Measurements from ENCODE around the gene ZSWIM8. TPM values are rescaled to one million over a fixed set of nuclear protein-coding genes. Genes with fewer than 3 reads are reported as not detected.
A peak's percentile ranks its signal among the peaks of the same experiment; 100 is the strongest.

The ZSWIM8 gene
- polyA plus RNA-seq, 3 donors: 79.7 to 97.8 (median 91.1) TPM

DNA sequence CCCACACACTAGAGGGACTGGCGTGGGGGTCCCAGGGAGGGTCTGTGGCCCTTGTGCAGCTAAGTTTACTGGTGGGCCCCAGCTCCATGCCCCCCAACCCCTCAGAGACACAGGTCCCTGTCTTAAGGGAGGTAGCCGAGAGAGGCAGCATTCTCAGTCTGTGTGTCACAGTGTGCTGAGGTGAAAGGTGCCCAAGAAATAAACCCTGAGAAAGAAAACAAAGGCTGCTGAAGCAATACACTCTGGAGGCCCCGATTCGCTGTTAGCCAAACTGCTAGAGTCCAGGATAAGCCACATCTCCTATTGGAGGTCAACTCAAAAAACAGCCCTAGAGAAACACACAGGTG lies 54.6 kb downstream of the ZSWIM8 start:
- DNase-seq (ENCODE audit: low read depth in 3 of 3, low spot score in 2 of 3): no peak

- DNase-seq (ENCODE audit: low read depth in 3 of 3, low spot score in 2 of 3): no peak
Measured at GRCh38 chr10:73840403-73841060, 55.1 kb downstream of the ZSWIM8 start.

DNA sequence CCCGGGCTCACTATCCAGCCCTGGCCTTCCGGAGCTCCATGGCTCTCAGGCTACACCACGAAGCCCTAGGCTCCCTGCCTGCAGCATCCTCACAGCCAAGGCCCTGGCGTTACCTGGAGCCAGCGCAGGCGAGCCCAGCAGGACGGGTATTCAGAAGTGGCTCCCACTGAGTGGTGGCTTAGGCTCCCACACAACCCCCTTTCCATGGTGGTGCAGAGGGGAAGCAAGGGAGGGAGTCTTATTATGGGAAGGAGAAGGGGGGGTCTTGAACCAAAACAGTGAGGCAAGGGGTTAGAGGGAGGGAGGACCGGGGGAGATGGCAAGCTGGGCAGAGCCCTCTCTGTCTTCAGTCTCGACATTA lies 55.6 kb downstream of the ZSWIM8 start:
- DNase-seq (ENCODE audit: low read depth in 3 of 3, low spot score in 2 of 3): no peak

GRCh38 chr10:73841526-73842285 lies 56.3 kb downstream of the ZSWIM8 start:
- no peak for DNase-seq (ENCODE audit: low read depth in 3 of 3, low spot score in 2 of 3)

GRCh38 chr10:73842349-73842748 lies 56.9 kb downstream of the ZSWIM8 start:
- no peak for DNase-seq (ENCODE audit: low read depth in 3 of 3, low spot score in 2 of 3)

GRCh38 chr10:73843261-73843660 lies 57.9 kb downstream of the ZSWIM8 start:
- DNase-seq (ENCODE audit: low read depth in 3 of 3, low spot score in 2 of 3): no peak

DNA sequence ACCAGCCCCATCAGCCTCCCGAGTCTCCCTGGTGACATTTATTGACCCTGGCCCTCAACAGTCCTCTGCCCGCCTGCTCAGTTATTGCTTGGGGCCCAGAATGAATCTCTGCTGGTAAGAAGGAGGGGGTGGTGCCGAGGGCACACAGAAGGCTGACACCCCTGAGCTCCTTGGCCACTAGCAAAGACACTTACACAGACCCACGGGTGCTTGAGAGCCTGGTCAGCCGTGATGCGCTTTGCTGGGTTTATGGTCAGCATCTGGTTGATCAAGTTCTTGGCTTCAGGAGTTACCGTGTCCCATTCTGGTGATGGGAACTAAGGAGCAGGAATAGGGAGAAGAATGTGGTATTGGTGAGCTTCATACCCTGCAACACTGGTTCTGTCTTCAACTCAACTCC lies 61.6 kb downstream of the ZSWIM8 start:
- DNase-seq (ENCODE audit: low read depth in 3 of 3, low spot score in 2 of 3): no peak

DNA sequence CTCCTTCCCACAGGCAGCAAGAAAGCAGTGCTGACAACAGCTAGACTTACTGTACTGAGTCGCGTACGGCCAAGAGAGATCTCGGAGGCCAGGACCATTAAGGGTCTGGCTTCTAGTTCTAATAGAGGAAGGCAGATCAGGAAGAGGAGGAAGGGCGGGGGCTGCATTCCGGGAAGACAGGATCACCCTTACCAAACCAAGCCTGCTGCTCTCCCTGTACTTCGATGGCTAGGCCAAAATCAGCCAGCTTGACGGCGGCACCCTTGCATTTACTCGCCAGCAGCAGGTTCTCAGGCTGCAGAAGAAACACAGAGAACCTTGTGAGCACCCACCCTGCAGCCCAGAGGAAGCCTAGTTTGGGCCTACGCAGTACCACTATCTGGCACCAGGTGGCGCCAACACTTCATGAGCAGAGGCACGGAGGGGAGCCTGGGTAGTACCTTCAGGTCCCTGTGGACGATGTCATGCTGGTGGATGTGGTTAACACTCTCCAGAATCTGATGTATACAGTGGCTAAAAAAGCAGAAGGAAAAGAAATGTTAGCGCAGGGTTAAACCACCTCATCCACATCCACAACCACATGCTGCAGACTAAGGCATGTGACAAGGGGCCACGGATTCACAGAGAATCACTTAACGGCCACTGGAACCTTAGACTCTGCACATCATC lies 63.5 kb downstream of the ZSWIM8 start:
- DNase-seq (ENCODE audit: low read depth in 3 of 3, low spot score in 2 of 3): peak; percentile 45 to 51 (median 48)

DNA sequence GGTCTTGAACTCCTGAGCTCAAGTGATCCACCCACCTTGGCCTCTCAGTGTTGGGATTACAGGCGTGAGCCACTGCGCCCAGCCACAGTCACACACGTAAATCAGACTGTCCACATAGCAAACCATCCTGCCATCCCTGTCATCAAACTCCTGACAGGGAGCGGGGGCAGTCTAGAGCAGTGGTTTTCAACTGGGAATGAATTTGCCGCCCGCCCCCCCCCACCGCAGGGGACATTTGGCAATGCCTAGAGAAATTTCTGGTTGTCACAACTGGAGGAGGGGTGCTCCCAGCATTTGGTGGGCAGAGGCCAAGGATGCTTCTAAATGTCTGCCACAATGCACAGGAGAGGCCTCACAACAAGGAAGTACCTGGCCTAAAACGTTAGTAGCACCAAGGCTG lies 64.8 kb downstream of the ZSWIM8 start:
- DNase-seq (ENCODE audit: low read depth in 3 of 3, low spot score in 2 of 3): no peak

GRCh38 chr10:73850863-73851461 lies 65.6 kb downstream of the ZSWIM8 start:
- DNase-seq (ENCODE audit: low read depth in 3 of 3, low spot score in 2 of 3): no peak

Other genes starting within 250 kb of the ZSWIM8 start
- 10 to 100 TPM; 35.5 to 40.3 (median 35.8) TPM for gene USP54, start 194.3 kb upstream of the ZSWIM8 start, polyA plus RNA-seq (ENCODE audit: insufficient read length in 3 of 3)
- 1 to 10 TPM; 5.0 to 6.3 (median 5.2) TPM for gene MYOZ1, start 144.1 kb upstream of the ZSWIM8 start, polyA plus RNA-seq (ENCODE audit: insufficient read length in 3 of 3)
- under 1 TPM; 0.24 to 0.46 (median 0.25) TPM for gene SYNPO2L, start 129.6 kb upstream of the ZSWIM8 start, polyA plus RNA-seq (ENCODE audit: insufficient read length in 3 of 3)
- gene AGAP5, start 87.5 kb upstream of the ZSWIM8 start, polyA plus RNA-seq (ENCODE audit: insufficient read length in 3 of 3): 10 to 100 TPM in 1 of 3 donors, 1 to 10 TPM in 2; 8.2 to 10.1 (median 8.7) TPM
- 10 to 100 TPM; 64.5 to 70.6 (median 67.7) TPM for gene SEC24C, start 41.2 kb upstream of the ZSWIM8 start, polyA plus RNA-seq (ENCODE audit: insufficient read length in 3 of 3)
- 10 to 100 TPM; 47.1 to 51.8 (median 50.2) TPM for gene CHCHD1, start 3.6 kb upstream of the ZSWIM8 start, polyA plus RNA-seq (ENCODE audit: insufficient read length in 3 of 3)
- 10 to 100 TPM; 31.5 to 32.4 (median 32.0) TPM for gene NDST2, start 26.0 kb downstream of the ZSWIM8 start, polyA plus RNA-seq (ENCODE audit: insufficient read length in 3 of 3)
- gene CAMK2G, start 88.9 kb downstream of the ZSWIM8 start, polyA plus RNA-seq (ENCODE audit: insufficient read length in 3 of 3): 10 to 100 TPM; 19.8 to 22.6 (median 21.7) TPM
- 10 to 100 TPM in 2 of 3 donors, 1 to 10 TPM in 1; 9.3 to 34.4 (median 24.3) TPM for gene PLAU, start 125.5 kb downstream of the ZSWIM8 start, polyA plus RNA-seq (ENCODE audit: insufficient read length in 3 of 3)
- 100 to 1,000 TPM; 120 to 131 (median 130) TPM for gene VCL, start 212.5 kb downstream of the ZSWIM8 start, polyA plus RNA-seq (ENCODE audit: insufficient read length in 3 of 3)

Data from right renal cortex interstitium (tissue), 3 donors.